ENCODE measurements around the gene THAP3.
"Not testable (repeated sequence)": the region's sequence is repeated elsewhere in the genome, so short reads cannot be mapped to it uniquely, and the experiment has no call there.

THAP3 gene

DNA sequence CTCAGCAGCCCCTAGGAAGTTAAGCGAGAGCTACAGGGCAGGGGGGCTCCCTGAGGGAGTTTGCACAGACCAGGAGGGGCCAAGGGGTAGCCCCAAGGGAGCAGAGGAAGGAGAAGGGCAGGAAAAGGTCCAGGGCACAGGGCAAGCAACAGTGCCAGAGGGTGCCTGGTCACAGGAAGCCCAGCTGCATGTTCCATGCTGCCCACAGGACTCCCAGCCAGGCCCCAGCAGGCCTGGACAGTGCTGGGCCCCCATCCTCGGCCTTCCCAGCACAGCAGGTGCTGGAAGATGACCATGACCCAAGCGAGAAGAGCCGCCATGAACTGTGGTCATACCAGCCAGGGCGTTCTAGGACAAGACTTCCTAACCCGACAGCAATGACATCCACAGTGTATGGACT is 33.0 kb upstream of the THAP3 start:
- no peak for DNase-seq

DNA sequence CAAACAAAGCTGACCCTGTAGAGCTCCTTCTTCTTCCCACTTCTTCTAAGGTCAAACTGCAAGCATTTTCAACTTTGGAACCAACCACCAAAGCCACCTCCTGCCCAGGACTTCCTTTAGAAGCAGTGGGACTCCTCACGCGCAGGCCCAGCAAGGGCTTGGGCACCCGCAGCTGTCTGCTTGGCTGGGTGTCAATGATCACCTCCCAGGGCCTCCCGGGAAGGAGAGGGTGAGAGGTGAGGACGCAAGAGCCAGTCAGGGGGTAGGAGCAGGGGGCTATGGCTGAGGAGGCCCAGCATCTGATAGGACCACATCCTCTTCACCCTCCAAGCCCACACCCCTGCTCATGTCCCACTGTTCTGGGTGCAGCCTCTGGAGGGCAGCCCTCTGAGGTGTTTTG is 32.2 kb upstream of the THAP3 start:
- DNase-seq = peak; percentile 40

DNA sequence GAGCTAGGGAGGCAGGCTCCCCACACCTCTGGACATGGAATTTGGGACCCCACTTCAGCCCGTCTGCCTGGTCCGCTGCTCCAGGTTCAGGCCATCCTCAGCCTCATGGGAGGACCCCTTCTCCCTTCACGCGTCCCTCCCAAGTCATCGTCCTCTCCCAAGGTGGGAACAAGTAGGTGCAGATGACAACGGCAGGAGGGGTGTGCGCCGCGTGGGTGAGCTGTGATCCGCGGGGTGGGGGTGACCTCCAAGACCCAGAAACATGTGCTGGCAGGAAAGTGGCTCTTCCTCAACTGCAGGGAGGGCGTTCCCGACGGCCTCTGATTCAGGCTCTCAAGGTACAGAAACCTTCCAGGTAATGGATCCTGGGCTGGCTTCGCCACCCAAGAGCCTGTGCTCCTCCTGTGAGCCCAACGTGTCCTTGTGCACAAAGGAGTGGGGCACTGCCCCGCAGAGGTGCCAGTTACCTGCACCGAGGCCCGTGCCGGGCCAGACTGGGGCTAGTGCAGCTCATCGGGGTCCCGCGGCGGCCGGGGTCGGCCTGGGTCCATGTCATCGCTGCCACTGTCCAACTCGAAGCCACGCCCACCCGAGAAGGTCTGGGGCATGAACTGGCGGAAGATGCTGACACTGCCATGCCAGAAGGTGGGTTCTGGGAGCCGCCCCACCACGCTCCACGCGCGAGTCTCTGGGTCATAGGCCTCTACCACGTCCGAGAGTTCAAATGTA is 31.6 kb upstream of the THAP3 start:
- DNase-seq = peak; percentile 40

DNA sequence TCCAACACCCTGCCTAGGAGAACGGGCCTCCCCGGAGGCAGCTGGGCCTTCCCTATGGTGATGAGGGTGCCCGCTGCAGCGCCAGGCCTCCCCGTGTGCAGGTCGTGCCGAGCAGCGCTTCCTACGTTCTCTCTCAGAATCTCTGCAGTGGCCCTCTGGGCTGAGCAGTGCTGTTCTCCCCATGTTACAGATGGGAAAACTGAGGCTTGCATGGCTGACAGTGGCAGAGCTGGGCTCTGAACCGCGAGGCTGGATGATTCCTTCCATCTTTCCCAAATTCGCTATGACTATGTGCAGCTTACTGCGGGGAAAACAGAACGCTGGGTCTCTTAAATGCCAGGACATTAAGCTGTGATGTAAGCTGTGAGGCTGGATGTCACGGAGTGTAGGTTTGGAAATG is 30.9 kb upstream of the THAP3 start:
- DNase-seq = no peak

DNA sequence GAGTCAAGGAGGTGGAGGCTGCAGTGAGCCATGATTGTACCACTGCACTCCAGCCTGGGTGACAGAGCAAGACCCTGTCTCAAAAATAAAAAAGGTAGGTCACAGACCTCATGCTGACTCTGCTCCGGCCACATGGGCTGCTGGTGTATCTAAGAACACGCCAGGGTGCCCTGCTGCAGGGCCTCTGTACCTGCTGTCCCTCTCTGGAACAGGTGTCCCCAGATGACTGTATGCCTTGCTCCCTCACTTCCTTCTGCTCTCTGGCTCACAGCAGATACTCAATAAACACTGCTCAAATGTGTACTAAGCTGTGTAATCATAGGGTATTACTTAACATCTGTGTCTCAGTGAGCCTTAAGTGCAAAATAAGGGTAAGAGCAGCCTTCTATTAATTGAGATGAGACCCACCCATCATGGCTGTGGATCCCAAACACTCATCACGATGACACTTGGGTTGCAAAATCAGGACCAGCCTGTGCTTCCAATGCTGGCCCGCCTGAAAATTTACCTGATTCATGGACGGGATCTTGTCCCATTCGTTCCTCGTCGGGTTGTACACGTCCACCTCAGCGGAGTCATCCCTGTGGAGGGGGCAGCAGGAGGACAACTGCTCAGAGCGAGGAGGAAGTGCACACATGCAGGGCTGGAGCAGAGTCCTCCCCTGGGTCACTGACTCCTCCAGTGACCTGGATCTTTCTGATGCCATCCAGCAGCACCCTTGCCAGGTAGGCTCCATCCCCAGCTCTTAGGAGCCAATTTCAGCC is 29.5 kb upstream of the THAP3 start:
- no peak for DNase-seq

DNA sequence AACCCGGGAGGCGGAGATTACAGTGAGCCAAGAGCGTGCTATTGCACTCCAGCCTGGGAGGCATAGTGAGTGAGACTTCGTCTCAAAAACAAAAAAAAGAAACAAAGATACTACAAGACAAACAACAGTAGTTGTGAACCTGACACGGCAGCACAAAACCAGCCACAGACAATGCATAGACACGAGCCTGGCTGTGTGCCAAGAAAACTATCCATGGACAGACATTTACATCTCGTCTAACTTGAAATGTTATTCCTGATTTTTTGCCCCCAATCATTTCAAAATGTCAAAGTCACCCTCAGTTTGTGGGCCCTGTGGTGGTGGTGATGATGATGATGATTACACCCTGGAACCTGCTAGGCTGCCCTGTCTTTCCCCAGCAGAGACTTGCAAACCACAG is 28.3 kb upstream of the THAP3 start:
- DNase-seq = no peak

DNA sequence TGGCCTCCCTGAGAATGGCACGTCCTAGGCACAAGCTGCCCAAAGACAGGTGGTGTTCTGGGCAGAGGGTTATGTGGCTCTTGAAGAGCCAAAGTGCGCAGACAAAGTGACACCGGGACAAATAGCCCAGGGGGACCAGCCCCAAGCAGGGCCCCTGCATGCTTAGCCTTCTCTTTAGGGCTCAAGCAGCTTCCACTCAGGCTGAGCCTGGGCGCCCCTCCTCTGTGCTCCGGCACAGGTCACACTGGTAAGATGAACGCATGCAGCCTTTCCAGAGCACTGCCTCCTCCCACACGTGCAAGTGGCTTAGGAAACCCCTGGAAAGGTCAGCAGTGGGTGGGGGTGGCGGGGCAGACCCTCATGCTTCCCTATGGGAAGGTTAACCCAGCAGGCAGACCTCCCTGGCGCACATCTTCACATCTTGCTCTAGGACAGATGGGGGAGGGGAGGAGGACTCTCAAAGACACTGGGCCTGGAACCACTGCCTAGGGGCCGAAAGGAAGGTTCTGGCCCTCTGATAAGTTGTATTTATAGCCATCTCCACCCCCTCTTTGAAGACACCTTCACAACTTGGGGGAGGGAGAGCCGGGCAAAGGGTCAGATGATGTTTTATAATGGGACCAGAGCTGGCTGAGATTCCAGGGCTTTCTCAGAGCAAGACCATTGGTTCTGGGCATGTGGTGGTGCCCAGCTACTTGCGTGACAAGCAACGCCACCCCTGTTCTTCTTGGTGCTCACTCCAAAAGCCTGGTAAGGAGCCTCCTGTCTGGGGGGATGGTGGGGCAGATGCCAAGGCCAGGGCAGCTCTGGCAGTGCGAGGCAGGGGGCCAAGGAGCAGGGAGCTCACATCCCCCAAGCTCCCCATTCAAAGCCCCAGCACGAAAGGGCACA is 27.5 kb upstream of the THAP3 start:
- DNase-seq = no peak

DNA sequence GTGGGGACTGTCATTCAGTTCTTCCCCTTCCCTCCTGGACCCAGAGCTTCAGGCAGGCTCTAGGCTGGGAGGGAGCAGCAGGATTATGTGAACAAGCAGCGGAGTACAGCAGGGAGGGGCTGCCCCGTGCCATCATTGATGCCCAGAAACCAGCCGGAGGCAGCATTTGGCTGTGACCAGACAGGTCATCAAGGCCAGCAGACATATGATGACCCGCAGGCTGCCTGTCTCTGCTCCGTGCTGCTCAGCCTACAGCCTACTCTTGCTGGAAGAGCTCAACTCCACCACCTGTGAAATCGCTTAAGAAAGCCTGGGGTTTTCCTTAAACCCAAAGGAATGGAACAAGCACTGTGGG is 26.9 kb upstream of the THAP3 start:
- no peak for DNase-seq

DNA sequence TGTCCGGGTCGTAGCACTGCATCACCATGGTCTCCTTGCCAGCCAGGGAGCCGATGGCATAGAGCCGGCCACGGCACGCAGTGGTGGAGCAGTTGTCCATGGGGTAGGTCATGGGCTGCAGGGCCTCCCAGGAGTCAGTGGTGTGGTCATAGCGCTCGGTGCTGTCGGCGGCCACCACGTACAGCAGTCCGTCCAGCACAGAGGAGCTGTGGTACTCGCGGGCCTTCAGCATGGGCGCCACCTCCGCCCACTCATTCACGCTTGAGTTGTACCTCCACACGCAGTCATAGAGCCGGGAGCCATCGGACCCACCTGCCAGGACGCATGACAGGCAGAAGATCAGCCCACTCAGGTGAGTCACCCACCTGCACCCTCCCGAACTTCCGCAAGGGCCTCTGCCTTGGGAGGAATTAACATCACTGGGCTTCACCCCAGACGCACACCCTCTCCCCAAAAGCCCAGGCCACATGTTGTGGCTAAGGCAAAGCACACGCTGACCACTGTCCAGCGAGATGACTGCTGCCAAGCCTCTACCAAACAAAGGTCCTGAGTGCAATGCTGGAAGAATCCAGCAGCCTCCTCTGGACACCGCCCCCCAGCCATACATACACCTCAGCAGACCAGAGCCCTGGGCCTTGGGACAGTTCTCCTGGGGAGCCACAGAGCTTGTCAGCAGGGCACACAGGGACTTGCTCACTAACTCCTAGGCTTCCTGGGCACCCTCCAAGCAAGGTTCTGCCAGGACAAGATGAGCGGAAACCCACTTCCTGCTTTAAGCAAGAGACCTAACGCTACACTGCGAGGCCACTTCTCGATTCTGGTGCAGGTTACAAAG is 25.3 kb upstream of the THAP3 start:
- DNase-seq = peak; percentile 51

DNA sequence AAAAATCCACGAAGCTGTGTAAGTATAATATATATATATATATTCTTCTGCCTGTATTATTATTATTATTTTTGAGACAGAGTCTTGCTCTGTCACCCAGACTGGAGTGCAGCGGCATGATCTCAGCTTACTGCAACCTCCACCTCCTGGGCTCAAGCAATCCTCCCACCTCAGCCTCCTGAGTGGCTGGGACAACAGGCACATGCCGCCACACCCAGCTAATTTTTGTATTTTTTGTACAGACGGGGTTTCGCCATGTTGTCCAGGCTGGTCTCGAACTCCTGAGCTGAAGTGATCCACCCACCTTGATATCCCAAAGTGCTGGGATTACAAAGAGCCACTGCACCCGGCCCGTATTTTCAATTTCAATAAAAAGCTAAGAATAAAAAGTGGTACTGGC is 24.7 kb upstream of the THAP3 start:
- DNase-seq = not testable (repeated sequence)

DNA sequence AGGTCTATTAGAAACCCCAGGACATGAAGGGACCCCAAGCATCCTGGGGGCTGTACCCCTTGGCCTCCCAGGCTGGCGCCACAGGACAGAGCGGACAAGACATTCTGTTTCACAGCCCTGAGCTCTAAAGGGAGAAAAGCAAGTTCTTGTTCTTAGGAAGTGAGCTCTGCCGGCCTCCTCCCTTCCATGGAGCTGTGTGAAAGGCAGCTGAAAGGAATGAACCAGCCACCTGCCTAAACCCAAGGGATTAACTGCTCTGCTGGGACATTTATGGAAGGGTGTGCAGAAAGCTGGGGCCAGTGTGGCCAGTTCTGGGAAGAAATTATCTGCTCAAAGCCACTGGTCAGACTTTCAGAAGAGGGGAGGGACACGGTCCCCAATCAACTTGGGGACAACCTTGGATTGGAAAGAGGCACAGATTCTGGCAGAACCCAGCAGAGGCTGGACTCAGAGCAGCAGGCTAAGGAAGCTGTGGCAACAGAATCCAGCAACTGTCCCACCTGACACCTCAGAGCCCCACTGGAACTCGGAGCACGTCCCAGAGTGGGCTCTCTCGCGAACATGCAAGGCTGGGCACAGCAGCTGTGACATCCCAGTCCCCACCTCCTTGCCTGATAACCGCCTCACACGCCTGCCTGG is 24.1 kb upstream of the THAP3 start:
- no peak for DNase-seq

DNA sequence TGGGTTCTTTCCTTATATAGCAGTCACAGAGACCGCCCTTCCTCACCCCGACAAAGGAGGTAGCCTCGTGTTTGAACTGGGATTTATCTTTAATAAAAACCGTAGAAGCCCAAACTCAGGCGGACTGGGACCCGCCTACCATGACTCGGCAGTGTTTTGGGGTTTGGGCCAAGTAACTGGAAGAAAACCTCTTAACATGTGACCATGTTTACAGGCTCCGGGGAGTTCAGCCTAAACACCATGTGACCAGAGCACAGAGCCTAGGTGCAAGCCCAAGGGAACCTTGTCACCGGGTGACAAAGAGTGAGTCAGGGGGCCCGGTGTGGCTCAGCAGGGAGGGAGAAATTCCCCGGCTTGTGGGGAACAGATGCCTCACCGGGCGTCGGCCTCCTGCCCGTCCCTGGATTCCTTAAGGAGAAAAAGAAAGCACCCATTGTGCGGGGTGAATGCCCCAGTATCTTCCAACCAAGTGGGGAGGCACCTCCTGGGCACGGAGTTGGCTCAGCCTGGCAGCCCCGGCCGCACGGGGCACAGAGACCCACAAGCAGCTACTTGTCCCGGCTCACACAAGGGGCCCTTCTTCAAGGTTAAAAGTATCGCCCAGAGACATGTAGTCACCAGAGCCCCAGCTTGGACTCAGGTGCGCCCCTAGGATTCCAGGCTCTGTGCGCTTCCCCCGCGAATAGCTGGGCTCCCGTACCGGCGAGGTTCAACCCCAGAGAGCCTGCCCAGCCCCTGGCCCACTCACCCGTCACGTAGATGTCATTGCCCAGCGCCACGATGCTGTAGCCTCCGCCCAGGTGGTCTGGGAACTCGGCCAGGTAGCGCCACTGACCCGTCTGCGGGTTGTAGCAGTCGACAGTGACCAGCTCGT is 23.4 kb upstream of the THAP3 start:
- peak; percentile 84 for DNase-seq

DNA sequence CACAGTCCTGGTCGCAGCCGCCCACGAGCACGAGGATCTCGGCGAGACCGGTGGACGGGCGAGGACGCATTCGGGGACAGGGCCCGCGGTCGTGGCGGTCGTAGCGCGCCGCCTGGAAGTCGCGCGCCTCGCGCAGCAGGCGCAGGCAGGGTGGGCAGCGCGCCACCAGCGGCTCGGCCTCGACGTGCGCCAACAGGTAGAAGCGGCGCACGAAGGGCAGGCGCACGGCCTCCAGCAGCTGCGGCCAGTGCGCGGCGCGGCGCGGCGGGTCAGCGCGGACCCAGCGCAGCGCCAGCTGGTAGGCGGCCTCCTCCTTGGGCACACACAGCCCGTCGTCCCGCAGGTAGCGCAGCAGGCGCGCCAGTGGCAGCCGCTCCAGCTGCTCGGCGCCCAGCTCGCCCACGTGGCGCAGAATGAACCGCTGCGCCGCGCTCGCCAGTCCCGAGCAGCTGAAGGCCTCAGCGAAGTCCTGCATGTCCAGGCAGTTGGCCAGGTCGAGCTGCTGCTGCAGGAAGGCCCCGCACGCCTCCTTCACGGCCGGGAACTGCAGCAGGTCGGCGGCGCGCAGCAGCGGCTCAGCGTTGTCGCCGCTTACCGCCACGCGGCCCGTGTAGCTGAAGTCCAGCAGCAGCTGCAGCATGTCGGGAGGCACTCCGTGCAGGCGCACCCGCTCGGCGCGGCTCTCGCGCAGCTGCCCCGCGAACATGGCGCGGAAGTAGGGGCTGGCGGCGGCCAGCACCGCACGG is 22.6 kb upstream of the THAP3 start:
- DNase-seq = no peak

DNA sequence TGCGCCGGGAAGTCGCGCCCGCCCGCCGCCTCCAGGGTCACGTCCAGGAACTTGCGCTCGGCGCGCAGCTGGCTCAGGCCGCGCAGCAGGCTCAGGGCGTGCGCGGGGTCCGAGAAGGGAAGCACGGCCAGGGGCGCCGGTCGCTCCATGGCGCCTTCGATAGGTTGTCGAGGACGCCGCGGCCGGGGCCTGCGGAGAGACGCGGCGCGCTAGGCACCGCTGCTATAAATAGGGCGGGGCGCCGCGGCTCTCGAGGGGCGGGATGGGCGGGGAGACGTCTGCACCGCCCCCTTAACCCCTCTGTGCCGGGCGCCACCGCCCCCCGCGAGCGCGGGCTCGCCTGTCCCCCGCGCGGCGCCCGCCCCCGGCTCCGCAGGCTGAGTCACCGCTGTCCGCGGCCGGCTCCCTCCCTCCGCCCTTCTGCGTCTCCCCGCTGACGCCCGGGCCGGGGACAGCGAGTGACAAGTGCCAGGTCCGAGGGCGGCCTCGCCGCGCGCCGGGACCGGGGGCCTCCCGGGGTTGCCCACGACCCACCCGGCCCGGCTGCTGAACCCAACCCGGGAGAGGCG is 21.9 kb upstream of the THAP3 start, which contains the start of gene KLHL21:
TSS of gene KLHL21 (minus strand) at position 201 of the 569 bp plus-strand sequence. CDS start at position 149, 52 bp downstream.
- DNase-seq = peak; percentile 95

DNA sequence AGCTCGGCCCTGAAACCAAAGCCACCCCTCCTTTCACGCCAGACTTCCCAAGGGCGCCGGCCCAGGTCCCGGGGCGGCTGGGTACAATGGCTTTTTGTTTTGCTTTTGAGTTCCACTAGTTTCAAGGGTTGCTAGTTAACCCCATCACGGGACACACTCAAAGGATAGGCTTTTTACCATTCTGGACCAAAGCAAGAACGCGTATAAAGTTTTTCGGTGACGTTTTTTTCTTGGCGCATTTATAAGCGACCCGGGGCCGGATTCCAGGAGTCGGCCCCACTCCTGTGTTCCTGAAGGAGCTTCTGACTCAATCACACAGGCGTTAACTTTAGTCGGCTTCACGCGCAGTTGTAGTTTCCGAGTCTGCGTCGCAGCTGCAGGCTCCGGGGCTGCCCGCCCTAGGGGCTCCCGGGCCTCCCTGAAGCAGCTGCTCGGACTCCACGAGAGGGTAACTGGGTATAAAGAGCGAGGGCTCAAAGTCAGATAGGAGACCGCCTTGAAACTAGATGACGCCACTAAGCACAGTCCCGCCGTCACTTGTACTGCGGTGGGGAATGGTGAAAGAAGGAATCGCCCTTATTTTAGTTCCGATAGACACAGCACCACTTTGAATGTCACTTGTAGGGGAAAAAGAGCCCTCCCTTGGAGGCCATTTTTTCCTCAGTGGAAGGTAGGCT is 21.3 kb upstream of the THAP3 start:
- peak; percentile 84 for DNase-seq

DNA sequence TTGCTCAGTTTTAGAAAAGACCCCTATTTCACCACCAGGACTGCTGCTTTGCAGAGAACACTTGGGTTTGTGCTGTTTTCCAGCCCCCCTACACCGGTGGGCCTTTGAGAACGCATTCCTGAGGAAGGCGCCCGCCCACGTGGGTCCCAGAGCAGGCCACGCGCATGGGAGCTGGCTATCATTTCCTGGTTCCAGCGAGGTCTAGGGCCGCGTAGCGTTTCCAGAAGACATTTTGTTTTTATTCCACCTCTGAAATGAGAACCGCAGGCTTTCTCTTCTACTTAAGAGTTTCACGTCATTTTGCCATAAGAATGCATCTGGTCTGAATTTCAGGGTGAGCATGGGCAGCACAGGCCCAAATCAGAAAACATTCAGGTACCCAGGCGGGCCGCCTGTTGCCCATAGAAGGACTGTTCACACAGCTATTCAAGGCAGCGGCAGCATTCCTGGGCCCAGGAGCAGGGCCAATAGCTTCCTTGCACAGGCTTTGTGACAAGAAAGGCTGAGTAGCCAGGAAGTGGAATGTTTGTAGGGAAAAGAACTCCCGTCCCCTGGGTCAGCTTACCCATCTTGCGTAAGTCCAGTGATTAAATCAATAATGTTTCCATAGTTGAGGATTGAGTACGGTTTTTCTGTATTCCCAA is 20.6 kb upstream of the THAP3 start:
- DNase-seq = peak; percentile 95

DNA sequence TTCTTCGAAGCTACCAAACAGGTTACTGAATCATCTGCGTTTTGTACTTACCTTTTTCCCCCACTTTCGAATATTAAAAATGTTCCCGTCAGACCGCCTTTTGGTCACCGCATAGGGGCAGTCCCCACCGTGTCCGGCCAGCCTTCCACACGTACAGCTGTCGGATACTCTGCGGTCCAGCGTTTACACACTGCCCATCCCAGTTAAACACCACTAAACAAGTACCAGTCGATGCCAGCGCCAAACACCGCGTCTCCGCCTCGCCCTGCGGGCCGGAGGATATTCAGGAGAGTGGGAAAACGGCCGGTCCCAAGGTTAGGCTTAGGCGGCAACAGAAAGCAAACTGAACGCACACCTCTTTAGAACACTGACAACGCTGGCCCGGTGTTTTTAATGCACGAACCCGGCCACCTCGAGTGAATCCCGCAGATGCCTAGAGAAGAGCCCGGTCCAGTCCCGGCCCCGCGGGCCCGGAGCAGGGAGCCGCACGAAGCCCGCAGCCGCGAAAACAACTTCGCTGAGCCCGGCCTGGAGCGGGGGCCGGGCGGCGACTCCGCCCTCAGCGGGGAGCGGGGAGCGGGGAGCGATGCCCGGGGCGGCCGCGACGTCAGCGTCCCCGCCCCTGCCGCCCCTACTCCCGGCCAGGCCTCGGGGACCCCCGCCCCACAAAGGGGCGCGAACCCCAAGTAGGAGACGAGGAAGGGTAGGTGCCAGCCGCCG is 11.9 kb upstream of the THAP3 start:
- peak; percentile 73 for DNase-seq
